Measurements from ENCODE around the gene JADE1. TPM values are rescaled to one million over a fixed set of nuclear protein-coding genes. Genes with fewer than 3 reads are reported as not detected.
A peak's percentile ranks its signal among the peaks of the same experiment; 100 is the strongest.

JADE1 gene
- total RNA-seq, 2 experiments from 2014 or later = 57.1 to 58.4 TPM

- Histone ChIP-seq H3K4me3 (ENCODE audit: low read length) (no peak overlapping the region), H3K27me3 (ENCODE audit: control insufficient read depth in 1 of 2, insufficient read depth in 2 of 2, low read length in 2 of 2) (no peaks in the 10 kb centered on the region), H3K36me3 (ENCODE audit: insufficient read depth, low read length) (no peaks in the 10 kb centered on the region), H3K4me1 (ENCODE audit: insufficient read depth, low read length) (no peaks in the 10 kb centered on the region), H3K9me3 (ENCODE audit: control insufficient read depth in 1 of 2, insufficient read depth in 1 of 2, low read length in 2 of 2) (no peaks in the 10 kb centered on the region), H3K27ac (ENCODE audit: low read depth in 1 of 2, low read length in 2 of 2) (no peak overlapping the region)
- Mint-ChIP-seq H3K27me3 (no peaks in the 10 kb centered on the region), H3K9me3 (no peaks in the 10 kb centered on the region), H3K4me1 (ENCODE audit: low read depth) (peaks cover 30% of the 10 kb centered on the region), H3K27ac (no peak overlapping the region), H3K36me3 (ENCODE audit: low read depth) (peaks cover 10% of the 10 kb centered on the region), H3K4me3 (no peak overlapping the region)
- intact Hi-C loops (cut with DNase I, micrococcal nuclease) = no loop called here
- DNase-seq (no peak), ATAC-seq (ENCODE audit: poor library complexity) (no peak)
- ChIA-PET CTCF (interaction anchor here (0.7 kb wide), 1 partner anchor 9 kb away, joined by 4 read pairs; no protein-coding TSS in a partner anchor), POLR2A (no interaction called here)
- TF ChIP-seq, protein P1, sequence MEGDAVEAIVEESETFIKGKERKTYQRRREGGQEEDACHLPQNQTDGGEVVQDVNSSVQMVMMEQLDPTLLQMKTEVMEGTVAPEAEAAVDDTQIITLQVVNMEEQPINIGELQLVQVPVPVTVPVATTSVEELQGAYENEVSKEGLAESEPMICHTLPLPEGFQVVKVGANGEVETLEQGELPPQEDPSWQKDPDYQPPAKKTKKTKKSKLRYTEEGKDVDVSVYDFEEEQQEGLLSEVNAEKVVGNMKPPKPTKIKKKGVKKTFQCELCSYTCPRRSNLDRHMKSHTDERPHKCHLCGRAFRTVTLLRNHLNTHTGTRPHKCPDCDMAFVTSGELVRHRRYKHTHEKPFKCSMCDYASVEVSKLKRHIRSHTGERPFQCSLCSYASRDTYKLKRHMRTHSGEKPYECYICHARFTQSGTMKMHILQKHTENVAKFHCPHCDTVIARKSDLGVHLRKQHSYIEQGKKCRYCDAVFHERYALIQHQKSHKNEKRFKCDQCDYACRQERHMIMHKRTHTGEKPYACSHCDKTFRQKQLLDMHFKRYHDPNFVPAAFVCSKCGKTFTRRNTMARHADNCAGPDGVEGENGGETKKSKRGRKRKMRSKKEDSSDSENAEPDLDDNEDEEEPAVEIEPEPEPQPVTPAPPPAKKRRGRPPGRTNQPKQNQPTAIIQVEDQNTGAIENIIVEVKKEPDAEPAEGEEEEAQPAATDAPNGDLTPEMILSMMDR (IDR thresholded peaks at IDR 0.05) = no peak
These were observed 106.0 kb downstream of the JADE1 start for GRCh38 chr4:128915544-128915943.

GRCh38 chr4:128916832-128917231, 107.3 kb downstream of the JADE1 start:
- peak in 4 of 14 experiments; percentile 3 to 54 (median 46) for DNase-seq
- intact Hi-C loops (cut with DNase I, micrococcal nuclease) = no loop called here
- no peak overlapping the region for H3K4me3 Mint-ChIP-seq

DNA sequence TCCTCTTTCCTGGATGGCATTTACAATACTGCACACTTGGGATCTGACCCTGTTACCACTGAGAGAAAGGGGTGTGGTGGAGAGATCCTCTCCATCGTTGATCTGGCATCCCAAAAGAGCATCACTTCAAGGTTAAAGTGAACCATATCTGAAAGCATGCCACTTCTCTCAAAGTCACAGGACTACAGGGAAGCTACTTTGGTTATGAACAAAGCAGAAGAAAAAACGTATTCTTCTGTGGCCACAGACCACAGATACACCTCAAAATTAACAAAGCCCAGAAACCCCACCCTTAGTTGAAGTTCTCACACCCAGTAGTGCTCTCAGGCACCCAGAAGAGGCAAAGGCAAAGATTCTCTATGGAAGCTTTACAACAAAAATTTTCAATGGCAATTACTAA, 108.3 kb downstream of the JADE1 start:
- no peaks in the 10 kb centered on the region for H3K4me1 ChIP-seq (ENCODE audit: insufficient read depth, low read length)
- Mint-ChIP-seq H3K4me3 (no peak overlapping the region), H3K27ac (no peak overlapping the region), H3K27me3 (no peaks in the 10 kb centered on the region), H3K4me1 (ENCODE audit: low read depth) (peaks cover 33% of the 10 kb centered on the region), H3K9me3 (no peaks in the 10 kb centered on the region), H3K36me3 (ENCODE audit: low read depth) (peaks cover 19% of the 10 kb centered on the region)
- peak in 3 of 14 experiments; percentile 10 to 54 (median 12) for DNase-seq
- intact Hi-C loops (cut with DNase I, micrococcal nuclease) = no loop called here
- peak; percentile 37 for ATAC-seq (ENCODE audit: poor library complexity)
- no peak overlapping the region for H3K27ac ChIP-seq (ENCODE audit: low read depth in 1 of 2, low read length in 2 of 2)
- H3K36me3 ChIP-seq (ENCODE audit: insufficient read depth, low read length) = no peaks in the 10 kb centered on the region
- no peaks in the 10 kb centered on the region for H3K27me3 ChIP-seq (ENCODE audit: control insufficient read depth in 1 of 2, insufficient read depth in 2 of 2, low read length in 2 of 2)
- H3K4me3 ChIP-seq (ENCODE audit: low read length) = no peak overlapping the region
- TF ChIP-seq, protein P1 (IDR thresholded peaks at IDR 0.05) = no peak
- ChIA-PET POLR2A (no interaction called here), CTCF (no interaction called here)
- no peaks in the 10 kb centered on the region for H3K9me3 ChIP-seq (ENCODE audit: control insufficient read depth in 1 of 2, insufficient read depth in 1 of 2, low read length in 2 of 2)

More at GRCh38 chr4:128916832-128917231, 107.3 kb downstream of the JADE1 start:
- H3K9me3 ChIP-seq (ENCODE audit: control insufficient read depth in 1 of 2, insufficient read depth in 1 of 2, low read length in 2 of 2) = no peaks in the 10 kb centered on the region
- POLR2A ChIA-PET = no interaction called here
- ATAC-seq (ENCODE audit: poor library complexity) = no peak
- CTCF ChIA-PET = no interaction called here
- TF ChIP-seq, protein P1 (IDR thresholded peaks at IDR 0.05) = no peak
- Mint-ChIP-seq H3K27ac (no peak overlapping the region), H3K4me1 (ENCODE audit: low read depth) (peaks cover 33% of the 10 kb centered on the region), H3K36me3 (ENCODE audit: low read depth) (peaks cover 18% of the 10 kb centered on the region), H3K27me3 (no peaks in the 10 kb centered on the region), H3K9me3 (no peaks in the 10 kb centered on the region)
- H3K27me3 ChIP-seq (ENCODE audit: control insufficient read depth in 1 of 2, insufficient read depth in 2 of 2, low read length in 2 of 2) = no peaks in the 10 kb centered on the region
- H3K27ac ChIP-seq (ENCODE audit: low read depth in 1 of 2, low read length in 2 of 2) = no peak overlapping the region
- no peaks in the 10 kb centered on the region for H3K4me1 ChIP-seq (ENCODE audit: insufficient read depth, low read length)
- H3K36me3 ChIP-seq (ENCODE audit: insufficient read depth, low read length) = no peaks in the 10 kb centered on the region
- no peak overlapping the region for H3K4me3 ChIP-seq (ENCODE audit: low read length)
